ENCODE data around the gene ZBTB6. TPM values are rescaled to one million over a fixed set of nuclear protein-coding genes. Genes with fewer than 3 reads are reported as not detected.

Gene ZBTB6
- total and polyA plus RNA-seq, 2 of the 8 experiments (the other 6 are each of a cell fraction or from before 2014, with no cell fraction given), result 2.0 to 10.0 TPM

DNA sequence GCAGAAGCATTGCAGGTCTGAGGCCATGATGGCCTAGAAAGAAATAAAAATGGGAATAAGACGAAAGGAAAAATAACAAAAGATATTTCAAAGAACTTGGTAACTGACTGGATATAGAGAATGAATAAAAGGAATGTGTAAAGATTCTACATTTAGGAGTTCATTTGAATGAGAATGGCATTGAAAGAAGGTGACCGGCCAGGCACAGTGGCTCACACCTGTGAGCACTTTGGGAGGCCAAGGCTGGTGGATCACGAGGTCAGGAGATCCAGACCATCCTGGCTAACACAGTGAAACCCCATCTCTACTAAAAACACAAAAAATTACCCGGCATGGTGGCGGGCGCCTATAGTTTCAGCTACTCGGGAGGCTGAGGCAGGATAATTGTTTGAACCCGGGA lies 9.6 kb upstream of the ZBTB6 start:
- ChIA-PET CTCF (ENCODE audit: partially characterized antibody) (interaction anchor here (0.7 to 1.4 kb wide), 2 partner anchors 43 to 69 kb away, joined by 4 to 5 read pairs; no protein-coding TSS in a partner anchor), POLR2A (ENCODE audit: partially characterized antibody) (interaction anchor here (2.0 to 4.1 kb wide), 3 partner anchors 9 to 18 kb away, joined by 7 to 44 read pairs (median 13); partner anchors contain the start of genes RABGAP1, ZBTB26 and ZBTB6)
- no peak overlapping the region for H3K23ac ChIP-seq (ENCODE audit: insufficient read length)
- peak overlapping the region; percentile 44 for H4K5ac ChIP-seq (ENCODE audit: insufficient read length, low read depth, low read length)
- H3K4me2 ChIP-seq (ENCODE audit: insufficient read depth in 1 of 2, low read depth in 2 of 2, low read length in 2 of 2), result peak overlapping the region; percentile 41 to 52; a peak in 3 of 4 replicates
- no peak overlapping the region for H3K18ac ChIP-seq (ENCODE audit: extremely low read depth, low read length)
- H2BK5ac ChIP-seq (ENCODE audit: low read depth, low read length), result no peak overlapping the region; the same call in 1 of the 2 replicates
- H3K4ac ChIP-seq (replicated peaks; ENCODE audit: insufficient read length, low read depth, low read length), result no peak overlapping the region
- no peak overlapping the region for H2BK120ac ChIP-seq (replicated peaks; ENCODE audit: low read depth, low read length)
- peaks cover 2 to 13% (median 7%) of the 10 kb centered on the region in 4 experiments; a peak in 6 of 8 replicates for H3K36me3 ChIP-seq (ENCODE audit: control insufficient read depth in 2 of 4, insufficient read depth in 4 of 4, low read length in 3 of 4)
- H4K8ac ChIP-seq (ENCODE audit: extremely low read depth, insufficient read depth, low read length), result no peak overlapping the region
- H2BK12ac ChIP-seq (ENCODE audit: low read depth, low read length), result no peak overlapping the region
- no peaks in the 10 kb centered on the region for H3K79me1 ChIP-seq (ENCODE audit: low read depth, low read length)
- TF ChIP-seq, protein P1, sequence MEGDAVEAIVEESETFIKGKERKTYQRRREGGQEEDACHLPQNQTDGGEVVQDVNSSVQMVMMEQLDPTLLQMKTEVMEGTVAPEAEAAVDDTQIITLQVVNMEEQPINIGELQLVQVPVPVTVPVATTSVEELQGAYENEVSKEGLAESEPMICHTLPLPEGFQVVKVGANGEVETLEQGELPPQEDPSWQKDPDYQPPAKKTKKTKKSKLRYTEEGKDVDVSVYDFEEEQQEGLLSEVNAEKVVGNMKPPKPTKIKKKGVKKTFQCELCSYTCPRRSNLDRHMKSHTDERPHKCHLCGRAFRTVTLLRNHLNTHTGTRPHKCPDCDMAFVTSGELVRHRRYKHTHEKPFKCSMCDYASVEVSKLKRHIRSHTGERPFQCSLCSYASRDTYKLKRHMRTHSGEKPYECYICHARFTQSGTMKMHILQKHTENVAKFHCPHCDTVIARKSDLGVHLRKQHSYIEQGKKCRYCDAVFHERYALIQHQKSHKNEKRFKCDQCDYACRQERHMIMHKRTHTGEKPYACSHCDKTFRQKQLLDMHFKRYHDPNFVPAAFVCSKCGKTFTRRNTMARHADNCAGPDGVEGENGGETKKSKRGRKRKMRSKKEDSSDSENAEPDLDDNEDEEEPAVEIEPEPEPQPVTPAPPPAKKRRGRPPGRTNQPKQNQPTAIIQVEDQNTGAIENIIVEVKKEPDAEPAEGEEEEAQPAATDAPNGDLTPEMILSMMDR (IDR thresholded peaks at IDR 0.05; ENCODE audit: control extremely low read depth in 1 of 3, insufficient read depth in 1 of 3, low read depth in 1 of 3, low read length in 3 of 3), result no peak
- peak overlapping the region in 1 of 4 experiments; percentile 25; a peak in 1 of 8 replicates for H3K4me3 ChIP-seq (ENCODE audit: extremely low read depth in 1 of 4, insufficient read depth in 2 of 4, low read depth in 3 of 4, low read length in 4 of 4)
- no peak overlapping the region for H2AFZ ChIP-seq (ENCODE audit: low read length)
- H3K9ac ChIP-seq (replicated peaks in 1 of 4; ENCODE audit: extremely low read depth in 1 of 4, low read depth in 3 of 4, low read length in 3 of 4), result no peak overlapping the region
- no peak overlapping the region for H3K14ac ChIP-seq (ENCODE audit: insufficient read length)
- no peak overlapping the region for H2BK20ac ChIP-seq (ENCODE audit: low read length)
- peaks cover 0 to 60% of the 10 kb centered on the region in 2 experiments; a peak in 2 of 4 replicates for H3K79me2 ChIP-seq (ENCODE audit: control insufficient read depth in 1 of 2, insufficient read depth in 2 of 2, low read length in 2 of 2)
- H3K9me3 ChIP-seq (ENCODE audit: insufficient read depth in 2 of 2, low read depth in 1 of 2, low read length in 1 of 2), result no peaks in the 10 kb centered on the region
- no peak overlapping the region for H3K56ac ChIP-seq (replicated peaks; ENCODE audit: insufficient read length, low read depth, low read length)
- no peak overlapping the region for H2BK15ac ChIP-seq (ENCODE audit: low read length)
- no peak overlapping the region for H4K91ac ChIP-seq (replicated peaks; ENCODE audit: insufficient read length, low read length)
- H3K23me2 ChIP-seq (ENCODE audit: low read depth, low read length), result no peaks in the 10 kb centered on the region; the same call in 1 of the 2 replicates
- H3K27ac ChIP-seq (ENCODE audit: low read depth, low read length), result no peak overlapping the region
- no peaks in the 10 kb centered on the region for H3K27me3 ChIP-seq (replicated peaks in 1 of 4; ENCODE audit: control insufficient read depth in 3 of 4, extremely low read depth in 1 of 4, insufficient read depth in 3 of 4, low read length in 3 of 4)
- peaks cover 0 to 13% (median 5%) of the 10 kb centered on the region in 4 experiments; a peak in 5 of 7 replicates for H3K4me1 ChIP-seq (replicated peaks in 1 of 4; ENCODE audit: control insufficient read depth in 3 of 4, insufficient read depth in 4 of 4, low read length in 3 of 4)
- H4K20me1 ChIP-seq (replicated peaks in 1 of 2; ENCODE audit: control insufficient read depth in 1 of 2, insufficient read depth in 2 of 2, low read length in 2 of 2), result no peaks in the 10 kb centered on the region
- 54% methylated on average over 8 of the region's 8 CpGs; no CpG with 5 or more reads in 1 of the 2 experiments for WGBS, 2 experiments (ENCODE audit: extremely low coverage in 1 of 2, insufficient coverage in 1 of 2, insufficient read length in 1 of 2, insufficient replicate concordance in 2 of 2, low coverage in 1 of 2, low lambda C conversion rate in 2 of 2, missing lambda C conversion rate in 1 of 2)
- no peak overlapping the region for H2AK5ac ChIP-seq (ENCODE audit: low read depth, low read length)
- FAIRE-seq, result no peak
- DNase-seq (ENCODE audit: low read depth in 1 of 2, low spot score in 2 of 2), result no peak

Data from H1 (cell line).